SW 1271 (cell line): Measurements from ENCODE around the gene MINDY3.
"Not testable (repeated sequence)": the region's sequence is repeated elsewhere in the genome, so short reads cannot be mapped to it uniquely, and the experiment has no call there.

ENCODE experiments used
- DNase-seq, 2 experiments: peaks; one replicate each; lab custom pipeline; 2025; lab: John Stamatoyannopoulos, UW

MINDY3 gene

DNA sequence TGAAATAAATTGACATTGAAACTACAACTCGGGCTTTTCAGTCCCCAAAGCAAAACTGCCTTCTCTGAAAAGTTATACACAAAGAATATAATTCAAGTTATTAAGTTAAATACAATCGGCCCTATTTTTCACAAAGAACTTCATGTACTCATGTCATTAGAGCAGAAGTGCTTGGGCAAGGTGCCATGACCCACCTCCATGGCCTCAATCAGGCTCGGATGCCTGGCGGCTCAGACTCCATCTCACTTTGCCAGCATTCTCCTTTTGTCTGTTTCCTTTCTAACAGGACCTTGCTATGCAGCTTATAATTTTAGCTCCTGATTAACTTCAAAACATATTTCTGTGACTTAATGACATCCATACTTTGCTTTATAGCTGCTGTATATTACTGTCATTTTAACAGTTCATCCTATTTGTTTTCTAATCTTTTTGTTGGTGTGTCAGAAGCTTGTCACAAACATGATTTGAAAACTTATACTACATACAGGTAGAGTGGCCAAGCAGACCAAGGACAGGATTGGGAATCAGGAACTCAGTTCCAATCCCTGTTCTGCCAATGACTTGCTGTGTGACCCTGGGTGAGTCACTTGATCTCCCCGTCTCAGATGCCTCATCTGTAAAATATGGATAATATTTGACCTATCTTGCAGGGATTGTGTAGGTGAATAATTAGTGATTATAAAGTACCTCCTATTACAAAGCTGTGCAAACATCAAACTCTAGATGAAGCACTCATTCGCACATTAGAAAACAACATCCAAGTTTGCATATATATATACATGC is 79.8 kb downstream of the MINDY3 start:
- no peak for DNase-seq

DNA sequence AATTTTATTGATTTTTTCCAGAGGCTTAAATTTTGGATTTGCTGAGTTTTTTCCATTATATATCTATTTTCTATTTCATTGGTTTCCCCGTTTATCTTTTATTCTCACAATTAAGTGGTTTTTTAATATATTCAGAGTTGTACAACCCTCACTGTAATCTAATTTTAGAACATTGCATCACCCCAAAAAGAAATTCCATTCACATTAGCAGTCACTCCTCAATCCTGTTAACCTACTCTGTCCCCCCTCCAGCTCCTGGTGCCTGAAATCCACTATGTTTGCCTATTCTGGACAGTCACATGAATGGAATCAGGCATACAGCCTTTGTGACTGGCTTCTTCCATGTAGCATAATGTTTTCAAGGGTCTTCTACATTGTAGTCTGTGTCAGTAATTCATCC is 84.8 kb downstream of the MINDY3 start:
- no peak for DNase-seq

DNA sequence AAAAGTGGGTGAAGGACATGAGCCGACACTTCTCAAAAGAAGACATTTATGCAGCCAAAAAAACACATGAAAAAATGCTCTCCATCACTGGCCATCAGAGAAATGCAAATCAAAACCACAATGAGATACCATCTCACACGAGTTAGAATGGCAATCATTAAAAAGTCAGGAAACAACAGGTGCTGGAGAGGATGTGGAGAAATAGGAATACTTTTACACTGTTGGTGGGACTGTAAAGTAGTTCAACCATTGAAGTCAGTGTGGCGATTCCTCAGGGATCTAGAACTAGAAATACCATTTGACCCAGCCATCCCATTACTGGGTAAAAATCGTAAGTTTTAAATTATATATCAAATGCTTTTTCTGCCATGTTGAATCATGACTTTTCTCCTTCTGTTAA is 85.8 kb downstream of the MINDY3 start:
- not testable (repeated sequence) for DNase-seq

DNA sequence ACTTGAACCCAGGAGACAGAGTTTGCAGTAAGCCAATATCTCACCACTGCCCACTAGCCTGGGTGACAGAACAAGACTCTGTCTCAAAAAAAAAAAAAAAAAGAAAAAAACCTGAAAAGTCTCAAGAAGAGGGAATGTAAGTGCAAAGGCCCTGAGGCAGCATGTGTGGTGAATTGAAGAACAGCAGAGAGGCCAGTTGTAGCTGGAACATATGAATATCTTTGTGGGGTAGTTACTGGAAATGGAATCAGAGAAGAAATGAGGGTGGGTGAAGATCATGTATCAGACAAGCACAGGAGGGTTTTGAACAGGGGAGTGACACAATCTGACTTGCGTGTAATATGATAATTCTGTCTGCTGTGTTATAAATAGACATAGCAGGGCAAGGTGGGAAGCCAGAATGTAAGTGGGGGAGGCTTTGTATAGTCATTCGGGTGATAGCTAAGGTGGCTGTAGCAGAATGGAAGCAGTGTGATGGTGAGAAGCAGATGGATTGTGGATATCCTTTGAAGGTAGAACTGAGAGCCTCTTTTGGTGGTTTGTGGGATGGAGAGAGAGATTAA is 95.3 kb downstream of the MINDY3 start:
- DNase-seq: no peak

DNA sequence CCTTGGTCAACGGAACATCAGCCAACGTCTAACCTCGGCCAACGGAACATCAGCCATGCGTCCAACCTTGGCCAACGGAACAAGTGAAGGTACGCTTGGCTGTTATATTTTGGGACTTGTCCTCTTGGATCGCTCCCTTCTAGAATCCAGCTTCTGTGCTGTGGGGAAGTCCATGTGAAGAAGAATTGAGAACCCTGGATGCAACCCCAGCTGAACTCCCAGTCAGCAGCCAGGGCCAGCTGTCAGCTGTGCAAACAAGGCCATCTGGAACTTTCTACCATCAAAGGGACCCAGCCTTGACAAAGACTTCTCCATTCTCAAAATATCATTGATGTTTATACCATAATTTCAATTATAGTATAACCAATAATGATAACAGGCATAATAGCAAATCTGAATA is 97.3 kb downstream of the MINDY3 start:
- no peak for DNase-seq

DNA sequence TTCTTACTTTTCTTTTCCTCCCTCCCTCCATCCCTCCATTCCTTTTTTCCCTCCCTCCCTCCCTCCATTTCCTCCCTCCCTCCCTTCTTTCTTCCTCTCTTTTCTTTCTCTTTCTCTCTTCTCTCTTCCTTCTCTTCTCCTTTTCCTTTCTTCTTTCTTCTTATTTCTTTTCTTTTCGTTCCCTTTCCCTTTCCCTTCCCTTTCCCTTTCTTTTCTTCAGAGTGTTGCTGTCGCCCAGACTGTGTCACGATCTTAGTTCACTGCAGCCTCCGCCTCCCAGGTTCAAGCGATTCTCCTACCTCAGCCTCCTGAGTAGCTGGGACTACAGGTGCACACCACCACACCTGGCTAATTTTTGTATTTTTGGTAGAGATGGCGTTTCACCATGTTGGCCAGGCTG is 98.1 kb downstream of the MINDY3 start:
- DNase-seq: not testable (repeated sequence)

DNA sequence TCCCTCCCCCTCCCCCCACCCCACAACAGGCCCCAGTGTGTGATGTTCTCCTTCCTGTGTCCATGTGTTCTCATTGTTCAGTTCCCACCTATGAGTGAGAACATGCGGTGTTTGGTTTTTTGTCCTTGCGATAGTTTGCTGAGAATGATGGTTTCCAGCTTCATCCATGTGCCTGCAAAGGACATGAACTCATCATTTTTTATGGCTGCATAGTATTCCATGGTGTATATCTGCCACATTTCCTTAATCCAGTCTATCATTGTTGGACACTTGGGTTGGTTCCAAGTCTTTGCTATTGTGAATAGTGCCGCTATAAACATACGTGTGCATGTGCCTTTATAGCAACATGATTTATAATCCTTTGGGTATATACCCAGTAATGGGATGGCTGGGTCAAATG is 99.1 kb downstream of the MINDY3 start:
- not testable (repeated sequence) for DNase-seq

DNA sequence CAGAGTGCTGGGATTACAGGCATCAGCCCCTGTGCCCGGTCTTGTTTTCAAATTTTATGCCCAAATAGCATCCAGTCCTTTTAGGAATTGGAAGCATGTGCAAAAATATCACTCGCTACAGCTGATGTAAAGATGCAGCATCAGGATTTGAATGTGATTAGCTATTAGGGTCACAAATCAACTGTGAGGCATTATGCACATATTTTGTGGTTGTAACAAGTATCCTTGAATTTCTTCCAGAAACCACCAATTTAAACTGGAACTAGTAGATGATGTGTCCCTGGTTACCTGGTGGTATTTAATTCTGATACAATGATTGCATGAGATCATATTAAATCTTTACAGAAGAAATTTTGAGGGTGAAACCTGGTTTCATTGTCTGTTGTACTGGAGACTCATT is 99.6 kb downstream of the MINDY3 start:
- no peak for DNase-seq

DNA sequence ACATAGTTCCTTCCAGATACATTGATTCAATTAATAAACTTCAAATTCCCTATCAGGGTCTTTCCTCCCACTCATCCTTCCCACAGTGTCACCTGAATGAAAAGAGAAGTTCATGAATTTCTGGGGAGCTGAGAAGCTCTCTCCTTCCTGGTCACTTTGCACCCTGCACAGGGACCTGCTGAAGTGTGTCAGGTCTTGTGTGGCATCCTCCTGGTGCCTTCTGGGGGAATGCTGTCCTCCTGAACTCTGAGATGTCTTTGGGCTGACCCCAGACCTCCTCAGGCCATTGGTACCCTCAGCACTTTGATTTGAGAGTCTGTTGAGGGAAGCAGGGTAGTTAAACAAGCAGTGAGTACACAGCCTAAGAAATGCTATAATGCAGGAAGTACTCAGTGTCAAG is 101.0 kb downstream of the MINDY3 start:
- DNase-seq: no peak

DNA sequence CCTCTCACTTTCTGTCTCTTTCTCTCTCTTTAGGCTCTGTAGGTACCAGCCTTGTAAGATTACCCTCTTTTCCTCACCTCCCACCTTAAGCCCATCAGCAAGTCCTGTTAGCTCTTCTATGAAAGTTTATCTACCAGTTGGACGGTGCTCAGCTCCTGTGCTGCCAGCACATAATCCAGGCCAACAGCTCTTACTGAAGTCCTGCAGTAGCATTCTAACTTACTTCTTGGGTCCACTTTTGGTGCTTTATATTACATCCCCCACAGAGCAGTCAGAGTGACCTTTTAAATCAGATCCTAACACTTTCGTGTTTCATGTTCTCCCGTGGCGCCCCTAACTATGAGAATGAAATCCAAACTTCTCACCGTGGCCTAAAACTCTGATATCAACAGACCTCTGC is 101.7 kb downstream of the MINDY3 start:
- no peak for DNase-seq

DNA sequence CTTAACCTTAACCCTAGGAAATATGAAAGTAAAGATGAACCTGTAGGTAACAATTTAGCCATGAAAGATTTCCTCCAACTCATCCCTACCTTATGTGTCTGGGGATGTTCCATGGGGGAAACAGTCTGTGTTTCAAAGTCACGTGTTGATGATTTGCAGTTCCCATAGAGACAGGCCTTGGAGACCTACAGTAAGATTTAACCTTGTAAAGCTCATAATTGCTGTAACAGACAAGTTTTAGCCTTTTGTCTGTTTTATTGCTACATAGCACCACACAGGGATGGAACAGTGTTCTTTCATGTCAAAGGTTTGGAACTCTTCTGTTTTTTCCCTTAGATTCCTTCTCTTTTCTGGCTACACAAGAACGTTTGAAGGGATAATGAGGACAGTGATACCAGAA is 105.4 kb downstream of the MINDY3 start:
- DNase-seq: no peak

DNA sequence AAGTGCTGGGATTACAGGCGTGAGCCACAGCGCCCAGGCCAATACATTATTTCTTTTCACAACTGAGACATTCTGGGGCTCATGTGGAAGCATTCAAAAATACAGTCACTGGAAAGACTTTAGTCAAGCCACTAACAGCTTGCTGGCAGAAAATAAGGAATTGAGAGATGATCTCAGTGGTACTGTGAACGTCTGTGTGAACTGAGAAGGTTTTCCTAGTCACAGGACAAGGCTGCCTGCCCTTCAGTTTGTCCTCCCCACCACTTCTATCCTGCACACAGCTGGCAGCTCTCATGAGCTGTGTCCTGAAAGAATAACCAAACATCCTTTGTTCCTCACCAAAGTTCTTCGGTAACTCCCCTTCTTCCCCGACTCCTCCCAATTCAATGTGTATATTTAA is 109.3 kb downstream of the MINDY3 start:
- DNase-seq: no peak

DNA sequence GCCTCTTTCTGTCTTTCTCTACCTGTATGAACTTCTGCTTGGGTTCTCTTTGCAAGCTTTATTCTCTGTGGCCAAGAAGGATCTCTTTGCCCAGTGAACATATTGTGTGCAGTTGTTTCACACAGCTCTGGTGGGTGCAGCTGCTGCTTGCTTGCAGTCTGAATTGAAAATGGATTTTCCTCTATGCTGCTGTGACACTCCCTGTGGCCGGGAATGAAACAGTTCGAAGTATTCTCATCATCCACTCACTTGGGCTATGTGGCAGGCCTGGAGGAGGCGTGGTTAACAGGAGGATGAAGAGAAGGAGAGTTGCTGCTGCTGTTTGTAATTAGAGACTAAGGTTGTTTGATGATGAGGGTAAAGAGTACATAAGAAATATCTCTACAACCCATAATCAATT is 112.2 kb downstream of the MINDY3 start:
- DNase-seq: no peak

DNA sequence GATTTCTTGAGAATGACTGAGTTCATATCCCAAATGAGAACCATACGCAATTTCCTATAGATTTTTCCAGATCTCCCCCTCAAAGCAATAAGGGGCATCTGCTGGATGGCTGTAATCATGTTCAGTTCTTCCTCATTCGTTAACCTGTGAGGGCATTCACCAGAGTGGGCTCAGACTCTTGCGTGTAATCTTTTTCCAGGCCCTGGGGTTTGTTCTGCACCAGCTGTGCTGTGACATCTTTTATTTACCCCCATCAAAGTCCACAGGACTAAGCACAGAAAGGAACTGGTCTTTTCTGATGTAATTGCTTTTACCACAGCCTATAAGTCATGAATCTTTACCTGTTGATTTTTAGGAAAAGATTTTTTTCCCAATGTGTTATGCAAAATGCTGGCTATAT is 112.7 kb downstream of the MINDY3 start:
- no peak for DNase-seq

DNA sequence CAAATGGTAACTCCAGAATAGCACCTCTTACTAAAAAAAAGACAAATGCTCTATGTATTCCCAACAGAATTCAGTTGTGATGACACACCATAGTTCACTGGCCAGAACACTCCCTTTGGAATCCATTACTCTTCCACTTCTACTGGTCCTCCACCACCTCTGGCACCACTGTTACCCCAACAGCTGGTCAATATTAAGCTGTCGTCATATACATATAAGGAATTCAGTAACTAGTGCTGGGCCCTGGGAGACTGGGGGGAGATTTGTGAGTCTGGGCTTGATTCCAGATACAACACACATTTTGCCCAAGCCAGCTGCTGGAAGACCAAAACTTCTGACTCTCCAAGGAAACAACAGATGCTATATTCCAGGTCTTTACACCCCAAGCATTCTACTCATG is 114.6 kb downstream of the MINDY3 start:
- no peak for DNase-seq

DNA sequence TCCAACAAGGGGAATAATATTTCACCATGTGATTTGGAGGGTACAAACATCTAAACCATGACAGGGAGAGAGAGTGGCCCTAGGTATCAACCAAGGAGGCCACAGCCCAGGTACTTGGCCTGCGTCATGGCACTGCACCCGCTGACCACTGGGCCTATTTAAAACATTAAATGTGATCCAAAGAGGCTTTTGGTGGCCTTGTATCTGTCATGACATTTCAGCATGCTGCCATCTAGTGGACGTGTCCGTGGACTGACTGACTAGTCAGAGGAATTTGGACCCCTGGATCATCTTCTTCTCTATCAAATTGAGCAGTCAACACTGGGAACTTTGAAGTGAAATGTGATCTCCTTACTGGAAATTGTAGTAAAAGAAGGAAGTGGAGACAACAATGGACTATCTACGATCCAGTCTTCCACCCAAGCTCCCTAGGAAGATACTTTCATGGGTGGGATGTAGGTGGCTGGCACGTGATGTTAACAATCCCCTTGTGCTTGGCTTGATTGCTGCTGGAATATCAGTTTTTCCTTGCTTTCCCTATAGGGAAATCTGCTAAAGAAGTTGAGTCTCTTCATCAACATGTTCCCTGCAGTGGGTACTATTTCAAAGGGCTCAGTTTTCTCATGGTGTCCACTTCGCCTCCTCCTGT is 116.0 kb downstream of the MINDY3 start:
- peak in 1 of 2 experiments; percentile 23 for DNase-seq

DNA sequence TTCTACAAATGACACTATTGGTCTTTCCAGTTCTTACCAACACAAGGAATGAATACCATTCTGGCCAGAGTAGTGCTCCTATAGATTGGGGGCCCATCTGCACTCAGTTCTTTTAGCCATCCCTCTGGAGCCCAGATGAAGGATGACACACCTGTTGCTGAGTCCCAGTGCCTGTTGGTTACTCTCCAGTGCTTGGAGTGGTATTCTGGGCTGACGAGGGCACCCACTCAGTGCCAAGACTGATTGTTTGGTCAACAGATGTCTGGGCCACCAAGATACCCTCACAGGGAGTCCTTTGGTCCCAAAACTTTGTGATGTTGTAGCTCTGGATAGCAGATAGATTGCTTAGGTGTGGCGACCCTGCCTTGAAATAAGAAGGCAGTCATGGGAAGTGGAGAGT is 116.9 kb downstream of the MINDY3 start:
- DNase-seq: no peak

DNA sequence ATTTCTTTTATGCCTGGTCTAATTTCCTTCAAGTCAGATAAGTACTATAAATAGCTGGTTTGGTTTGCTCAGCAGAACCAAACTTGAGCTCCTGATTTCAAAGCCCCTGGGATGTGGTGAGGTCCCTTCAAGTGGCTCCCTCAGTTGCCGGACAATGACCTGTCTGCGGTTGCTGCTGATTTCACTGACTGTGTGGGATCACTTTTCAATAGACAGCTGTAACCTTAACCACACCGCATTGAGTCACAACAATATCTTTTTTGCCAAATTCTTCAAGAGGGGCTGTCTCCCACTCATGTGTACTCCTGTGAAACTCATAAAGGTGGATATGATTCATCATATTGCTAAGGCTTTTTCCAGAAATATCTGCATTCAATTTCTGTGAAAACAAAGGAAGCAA is 117.5 kb downstream of the MINDY3 start:
- no peak for DNase-seq

DNA sequence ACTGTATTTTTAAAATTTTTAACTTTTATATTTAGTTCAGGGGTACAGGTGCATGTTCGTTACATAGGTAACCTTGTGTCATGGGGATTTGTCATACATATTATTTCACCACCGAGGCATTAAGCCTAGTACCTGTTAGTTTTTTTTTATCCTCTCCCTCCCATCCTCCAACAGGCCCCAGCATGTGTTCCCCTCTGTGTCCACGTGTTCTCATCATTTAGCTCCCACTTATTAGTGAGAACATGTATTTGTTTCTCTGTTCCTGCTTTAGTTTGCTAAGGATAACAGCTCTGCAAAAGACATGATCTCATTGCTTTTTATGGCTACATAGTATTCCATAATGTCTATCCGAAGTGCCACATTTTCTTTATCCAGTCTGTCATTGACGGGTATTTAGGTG is 118.2 kb downstream of the MINDY3 start:
- DNase-seq: no peak

DNA sequence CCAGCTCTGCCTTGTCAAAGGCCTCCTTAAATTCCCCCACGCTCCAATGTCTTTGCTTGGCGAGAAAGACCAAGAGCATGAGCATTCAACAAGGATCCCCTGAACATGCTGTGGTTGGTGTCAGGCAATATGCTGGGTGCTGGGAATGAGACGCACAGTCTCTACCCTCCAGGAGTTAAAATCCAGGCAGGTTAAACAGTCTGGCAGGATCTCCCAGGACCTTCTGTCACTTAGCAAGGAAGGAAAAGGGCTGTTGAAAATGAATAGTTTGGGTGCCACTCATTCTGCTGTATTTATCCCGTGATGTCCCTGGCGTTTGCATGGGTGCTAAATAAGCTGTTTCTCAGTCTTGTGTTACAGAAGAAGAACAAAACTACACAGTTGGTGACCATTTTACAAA is 118.7 kb downstream of the MINDY3 start:
- no peak for DNase-seq

DNA sequence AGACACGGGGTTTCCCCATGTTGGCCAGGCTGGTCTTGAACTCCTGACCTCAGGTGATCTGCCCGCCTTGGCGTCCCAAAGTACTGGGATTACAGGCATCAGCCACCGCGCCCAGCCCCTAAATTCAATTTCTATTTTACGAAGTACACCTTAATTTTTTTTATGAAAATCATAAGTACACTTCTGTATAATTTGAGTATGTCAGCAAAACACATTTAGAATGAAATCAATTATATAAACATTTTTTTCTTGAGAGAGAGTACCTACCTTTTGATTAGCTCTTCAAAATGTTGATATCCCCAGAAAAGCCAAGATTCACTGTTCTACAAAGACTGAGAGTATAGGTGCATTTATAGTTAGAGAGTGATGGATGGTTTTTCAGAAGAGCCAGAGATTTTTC is 120.0 kb downstream of the MINDY3 start:
- no peak for DNase-seq

DNA sequence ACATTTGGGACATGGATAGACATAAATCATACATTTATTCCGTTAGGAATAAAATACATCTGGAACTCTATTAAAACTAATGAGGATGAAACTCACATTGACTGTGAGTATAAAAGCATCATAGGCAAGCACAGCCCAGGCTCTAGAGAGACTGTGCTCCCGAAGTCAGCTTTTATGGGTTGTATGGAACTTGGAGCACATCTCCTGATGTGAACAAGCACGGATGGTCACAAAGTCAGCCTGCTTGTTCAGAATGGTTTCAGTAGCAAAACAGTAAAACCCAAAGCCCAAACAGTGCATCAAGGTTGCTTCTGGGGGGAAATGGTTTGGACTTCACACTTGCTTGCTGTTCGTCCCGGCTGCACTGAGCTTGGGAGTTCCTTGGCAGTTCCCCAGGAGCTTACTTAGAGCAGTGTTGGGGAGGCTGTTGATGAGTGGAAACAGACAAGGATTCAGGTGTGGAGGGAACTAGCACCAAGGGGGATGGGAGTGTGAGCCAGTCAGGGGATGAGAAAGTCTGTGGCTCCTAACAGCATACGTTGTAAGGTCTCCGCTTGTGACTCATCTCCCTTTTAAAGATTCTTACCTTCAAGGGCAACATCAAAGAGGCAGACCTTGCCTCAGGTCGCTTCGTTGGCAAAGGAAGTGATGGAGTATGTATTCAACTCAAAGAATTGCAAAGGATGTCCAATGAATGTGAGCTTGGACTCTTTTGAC is 120.9 kb downstream of the MINDY3 start:
- no peak for DNase-seq
